SK-N-MC (cell line): ENCODE measurements around the gene ZFTA.
"Not testable (repeated sequence)": the region's sequence is repeated elsewhere in the genome, so short reads cannot be mapped to it uniquely, and the experiment has no call there.

Source experiments
- EZH2 ChIP-seq: fragments of 200-600 bp; sonication (generic); IDR thresholded peaks from one replicate; pipeline ENCODE4 v1.6.1; 2017; ENCODE audit warnings: antibody characterized with exemption
- POLR2AphosphoS5 ChIP-seq: IDR thresholded peaks from 2 replicates; pipeline ENCODE4 v1.6.1; 2012; ENCODE audit warnings: mild to moderate bottlenecking, low read depth, low read length, borderline replicate concordance

- not testable (repeated sequence) for TF ChIP-seq POLR2AphosphoS5, EZH2
Measured at GRCh38 chr11:63810383-63810782, 41.8 kb upstream of the ZFTA start.
